HEK293T (cell line): Measurements from ENCODE around the gene HERC3.

ENCODE experiments used
- CTBP1 ChIP-seq: fragments of 450-650 bp; IDR thresholded peaks from 2 replicates; pipeline ENCODE4 v1.6.1; 2016; ENCODE audit warnings: borderline replicate concordance
- SP1 ChIP-seq: fragments of 450-650 bp; IDR thresholded peaks from 2 replicates; pipeline ENCODE4 v1.6.1; 2017
- SUZ12 ChIP-seq: fragments of 450-650 bp; IDR thresholded peaks from 2 replicates; pipeline ENCODE4 v1.6.1; 2016; ENCODE audit warnings: mild to moderate bottlenecking
- TARDBP ChIP-seq: fragments of 450-650 bp; IDR thresholded peaks from 2 replicates; pipeline ENCODE4 v1.6.1; 2016
- ZNF384 ChIP-seq: fragments of 450-650 bp; IDR thresholded peaks from 2 replicates; pipeline ENCODE4 v1.6.1; 2016

- TF ChIP-seq ZNF384 (no peak), SUZ12 (no peak), TARDBP (no peak), CTBP1 (no peak), SP1 (no peak)
These were observed 132.1 kb downstream of the HERC3 start for GRCh38 chr4:88724406-88724805.
